Measurements from ENCODE around the gene TSHR.

- TF ChIP-seq CTCF (IDR thresholded peaks at IDR 0.05), result no peak
- TF ChIP-seq JAZF1 (CRISPR knock-in tag; IDR thresholded peaks at IDR 0.05), result no peak
- no peak for TF ChIP-seq CBFB (CRISPR knock-in tag; IDR thresholded peaks at IDR 0.05; ENCODE audit: low read depth)
- no peak for TF ChIP-seq ATF2 (CRISPR knock-in tag; IDR thresholded peaks at IDR 0.05; ENCODE audit: borderline replicate concordance, low read depth)
- no peak for TF ChIP-seq KAT7 (CRISPR knock-in tag; IDR thresholded peaks at IDR 0.05; ENCODE audit: borderline replicate concordance)
- TF ChIP-seq CREB1 (CRISPR knock-in tag; IDR thresholded peaks at IDR 0.05), result no peak
- TF ChIP-seq SP1 (CRISPR knock-in tag; conservative IDR thresholded peaks at IDR 0.05), result no peak
- TF ChIP-seq IRF1 (CRISPR knock-in tag; IDR thresholded peaks at IDR 0.05), result no peak
Measured at GRCh38 chr14:81187832-81188522, 232.6 kb downstream of the TSHR start.
